SK-N-SH (cell line): ENCODE data around the gene NOC2L. TPM values are rescaled to one million over a fixed set of nuclear protein-coding genes. Genes with fewer than 3 reads are reported as not detected.

Source experiments
- CTCF ChIA-PET: fragments of 300-600, 350-600 bp; formaldehyde crosslinking; extraction: SDS; loops from one replicate; lab custom pipeline; 2021; lab: Yijun Ruan, JAX
- POLR2A ChIA-PET: fragments of 350-600 bp; sonication (Branson Sonifier 250); formaldehyde crosslinking; extraction: SDS; loops from one replicate; lab custom pipeline; 2020; ENCODE audit warnings: antibody characterized with exemption, inconsistent platforms; lab: Yijun Ruan, JAX
- DNase-seq: peaks from one replicate; pipeline ENCODE4 v3.0.0; 2012
- H2AFZ ChIP-seq: fragments of 200-600 bp; sonication (generic); 2 replicates; pipeline ENCODE4 v1.8.1; 2016; ENCODE audit warnings: antibody characterized with exemption, mild to moderate bottlenecking, low read depth
- H3F3A ChIP-seq: fragments of 200-600 bp; sonication (generic); replicated peaks from 2 replicates; pipeline ENCODE3; 2016; ENCODE audit warnings: antibody characterized with exemption, mild to moderate bottlenecking; ENCODE audit not compliant: insufficient read depth
- H3K27ac ChIP-seq, 2 experiments: fragments of 200-500 bp in 1 of 2; fragments of 200-600 bp in 1 of 2; sonication (Bioruptor generic) in 1 of 2; sonication (generic), shearing (Covaris generic) in 1 of 2; 2 replicates each; pipeline versions ENCODE4 v1.5.1 to v1.6.1; 2014 to 2016; ENCODE audit warnings: low read depth in 2 of 2, inconsistent platforms in 1 of 2, low read length in 1 of 2, mild to moderate bottlenecking in 1 of 2, mixed read lengths in 1 of 2
- H3K27me3 ChIP-seq: fragments of 200-600 bp; sonication (generic), shearing (Covaris generic); 2 replicates; pipeline ENCODE4 v1.6.1; 2016; ENCODE audit warnings: mixed run types; ENCODE audit not compliant: insufficient read depth
- H3K36me3 ChIP-seq, 2 experiments: fragments of 200-500 bp in 1 of 2; fragments of 200-600 bp in 1 of 2; sonication (Bioruptor generic) in 1 of 2; sonication (generic) in 1 of 2; replicated peaks in 1 of 2; 2 replicates each; pipeline versions ENCODE3 to v1.5.1; 2014 to 2016; ENCODE audit warnings: low read length in 1 of 2, mild to moderate bottlenecking in 1 of 2; ENCODE audit not compliant: insufficient read depth in 2 of 2, control insufficient read depth in 1 of 2
- H3K4me1 ChIP-seq, 2 experiments: fragments of 200-500 bp in 1 of 2; fragments of 200-600 bp in 1 of 2; sonication (Bioruptor generic) in 1 of 2; sonication (generic), shearing (Covaris generic) in 1 of 2; 2 replicates each; pipeline versions ENCODE4 v1.5.1 to v1.6.1; 2014 to 2016; ENCODE audit warnings: low read depth in 1 of 2, low read length in 1 of 2, mixed run types in 1 of 2; ENCODE audit not compliant: insufficient read depth in 2 of 2, control insufficient read depth in 1 of 2
- H3K4me2 ChIP-seq: fragments of 200-600 bp; sonication (generic), shearing (Covaris generic); 2 replicates; pipeline ENCODE4 v1.6.1; 2017; ENCODE audit warnings: mixed run types
- H3K4me3 ChIP-seq, 2 experiments: fragments of 200-500 bp in 1 of 2; fragments of 200-600 bp in 1 of 2; sonication (Bioruptor generic) in 1 of 2; sonication (generic), shearing (Covaris generic) in 1 of 2; 2 replicates each; pipeline versions ENCODE4 v1.5.1 to v1.8.1; 2014 to 2016; ENCODE audit warnings: low read depth in 2 of 2, inconsistent platforms in 1 of 2, low read length in 1 of 2, mild to moderate bottlenecking in 1 of 2, mixed read lengths in 1 of 2, moderate library complexity in 1 of 2
- H3K79me2 ChIP-seq: fragments of 200-600 bp; sonication (generic); 2 replicates; pipeline ENCODE4 v1.8.1; 2017; ENCODE audit warnings: mild to moderate bottlenecking; ENCODE audit not compliant: insufficient read depth
- H3K9ac ChIP-seq: fragments of 200-600 bp; sonication (generic); 2 replicates; pipeline ENCODE4 v1.6.1; 2017; ENCODE audit warnings: mixed run types
- H3K9me2 ChIP-seq: fragments of 200-600 bp; sonication (generic); 2 replicates; pipeline ENCODE4 v1.6.1; 2017; ENCODE audit warnings: mixed run types
- H3K9me3 ChIP-seq: fragments of 200-600 bp; sonication (generic); 2 replicates; pipeline ENCODE4 v1.6.1; 2017; ENCODE audit warnings: mixed run types, mild to moderate bottlenecking, moderate library complexity
- H4K20me1 ChIP-seq: fragments of 200-600 bp; sonication (generic); 2 replicates; pipeline ENCODE4 v1.6.1; 2017; ENCODE audit warnings: mild to moderate bottlenecking, mixed run types; ENCODE audit not compliant: insufficient read depth
- CHD2 ChIP-seq: fragments of 150-350 bp; IDR thresholded peaks from 2 replicates; pipeline ENCODE4 v1.6.1; 2018; ENCODE audit warnings: low read length; ENCODE audit not compliant: partially characterized antibody
- CTCF ChIP-seq: fragments of 200-600 bp; sonication (generic); IDR thresholded peaks from 2 replicates; pipeline ENCODE4 v1.6.1; 2017; ENCODE audit warnings: antibody characterized with exemption, mild to moderate bottlenecking, moderate library complexity
- EP300 ChIP-seq, 2 experiments: IDR thresholded peaks; 2 replicates each; pipeline versions ENCODE4 v1.4.0 to v1.6.1; 2012; ENCODE audit warnings: borderline replicate concordance in 1 of 2, low read depth in 1 of 2, low read length in 1 of 2
- GABPA ChIP-seq: IDR thresholded peaks from 2 replicates; pipeline ENCODE4 v1.4.0; 2012; ENCODE audit warnings: low read depth, mild to moderate bottlenecking
- JUND ChIP-seq: IDR thresholded peaks from 2 replicates; pipeline ENCODE4 v1.4.0; 2012
- MXI1 ChIP-seq: IDR thresholded peaks from 2 replicates; pipeline ENCODE4 v1.6.1; 2012; ENCODE audit warnings: mild to moderate bottlenecking, low read depth, low read length, improper control_type of control experiment
- PBX3 ChIP-seq: IDR thresholded peaks from 2 replicates; pipeline ENCODE4; 2012
- POLR2AphosphoS5 ChIP-seq: IDR thresholded peaks from 2 replicates; pipeline ENCODE4 v1.6.1; 2012; ENCODE audit warnings: low read depth, low read length
- TAF1 ChIP-seq: IDR thresholded peaks from 2 replicates; pipeline ENCODE4 v1.6.1; 2012; ENCODE audit warnings: low read depth, mild to moderate bottlenecking, low read length, moderate library complexity, borderline replicate concordance
- ZBTB33 ChIP-seq: IDR thresholded peaks from 2 replicates; pipeline ENCODE4 v1.4.0; 2012; ENCODE audit warnings: low read depth, borderline replicate concordance
- WGBS: methylation state at CpG from one replicate; pipeline ENCODE4 v1.1.6; 2017; ENCODE audit warnings: low lambda C conversion rate; 5-methylcytosine and 5-hydroxymethylcytosine counted together
- polyA plus RNA-seq, 3 experiments: library from polyadenylated mRNA; depleted of rRNA; stranded (reverse); fragments of >200 nt; gene quantifications; 2 replicates each; pipeline ENCODE4 v1.2.3, GENCODE V29; 2012

The NOC2L gene
- polyA plus RNA-seq, 1 of the 3 experiments (the other 2 are of a cell fraction): 124 TPM

GRCh38 chr1:923991-924655 lies 34.9 kb downstream of the NOC2L start:
- no peak overlapping the region for H2AFZ ChIP-seq
- H4K20me1 ChIP-seq: 0 out of 2 replicates have a peak, but pooled peaks cover 7% of the 10 kb centered on the region
- H3F3A ChIP-seq: peaks cover 4% of the 10 kb centered on the region
- peak overlapping the region; percentile 78; the same call in 1 of the 2 replicates for H3K4me2 ChIP-seq
- ChIA-PET CTCF (interaction anchor here (1.0 to 3.2 kb wide), 6 partner anchors 9 to 60 kb away, joined by 3 to 19 read pairs (median 4); no protein-coding TSS in a partner anchor), POLR2A (interaction anchor here (0.9 to 2.1 kb wide), 2 partner anchors 16 to 19 kb away, joined by 3 to 8 read pairs; no protein-coding TSS in a partner anchor)
- H3K4me3 ChIP-seq: peak overlapping the region; percentile 49 to 51; a peak in 3 of 4 replicates
- H3K9ac ChIP-seq: no peak overlapping the region; the same call in 1 of the 2 replicates
- H3K9me2 ChIP-seq: no peaks in the 10 kb centered on the region
- no peaks in the 10 kb centered on the region for H3K9me3 ChIP-seq
- no peaks in the 10 kb centered on the region for H3K27me3 ChIP-seq
- no peak overlapping the region for H3K27ac ChIP-seq
- H3K79me2 ChIP-seq: peaks cover 5% of the 10 kb centered on the region; the same call in 1 of the 2 replicates
- WGBS: 3% methylated on average over 23 of the region's 98 CpGs
- H3K36me3 ChIP-seq: no peaks in the 10 kb centered on the region
- H3K4me1 ChIP-seq: peaks cover 8 to 41% of the 10 kb centered on the region in 2 experiments; a peak in 2 of 4 replicates
- no peak for TF ChIP-seq GABPA
- no peak for TF ChIP-seq EP300 (IDR thresholded peaks at IDR 0.05; ENCODE audit: borderline replicate concordance in 1 of 2, low read depth in 1 of 2, low read length in 1 of 2)
- TF ChIP-seq POLR2AphosphoS5: no peak
- peak; percentile 67 for DNase-seq

- no peaks in the 10 kb centered on the region for H3K36me3 ChIP-seq
- CTCF ChIA-PET: interaction anchor here (0.6 to 3.2 kb wide), 8 partner anchors 8 to 339 kb away, joined by 3 to 19 read pairs (median 4); no protein-coding TSS in a partner anchor
Observed at GRCh38 chr1:923131-923990, 35.7 kb downstream of the NOC2L start, which contains the start of gene SAMD11. Gene SAMD11, plus strand, starts transcription at chr1:923923. Its CDS starts 509 bp downstream, at chr1:924432.

More at GRCh38 chr1:923131-923990, 35.7 kb downstream of the NOC2L start, which contains the start of gene SAMD11:
- no peak within 1 kb of the TSS for H3K27ac ChIP-seq
- peaks cover 5% of the 10 kb centered on the region; the same call in 1 of the 2 replicates for H3K79me2 ChIP-seq
- no peak within 1 kb of the TSS; the same call in 1 of the 2 replicates for H3K9ac ChIP-seq
- H4K20me1 ChIP-seq: 0 out of 2 replicates have a peak, but pooled peaks cover 7% of the 10 kb centered on the region
- H3K9me2 ChIP-seq: no peaks in the 10 kb centered on the region
- no peaks in the 10 kb centered on the region for H3K9me3 ChIP-seq
- POLR2A ChIA-PET: interaction anchor here (0.9 to 2.1 kb wide), 2 partner anchors 17 to 18 kb away, joined by 3 to 8 read pairs; no protein-coding TSS in a partner anchor
- no peaks in the 10 kb centered on the region for H3K27me3 ChIP-seq
- peak within 1 kb of the TSS; percentile 49 to 51; a peak in 3 of 4 replicates for H3K4me3 ChIP-seq
- H3F3A ChIP-seq: peaks cover 4% of the 10 kb centered on the region
- H3K4me2 ChIP-seq: peak within 1 kb of the TSS; percentile 78
- H3K4me1 ChIP-seq: peaks cover 8 to 47% of the 10 kb centered on the region in 2 experiments; a peak in 2 of 4 replicates
- TF ChIP-seq TAF1 (no peak), ZBTB33 (no peak), CHD2 (no peak), MXI1 (no peak), EP300 (IDR thresholded peaks at IDR 0.05; ENCODE audit: borderline replicate concordance in 1 of 2, low read depth in 1 of 2, low read length in 1 of 2) (0 out of 4 replicates have a peak, but pooled peaks of 1 of the 2 experiments have one; percentile 19), JUND (no peak), CTCF (no peak), PBX3 (peak; percentile 22; the same call in 1 of the 2 replicates)
- TF ChIP-seq, all 33 proteins: peak for 2
- H2AFZ ChIP-seq: no peak within 1 kb of the TSS
- WGBS: 11% methylated on average over 39 of the region's 72 CpGs
- peak; percentile 85 for DNase-seq
